Stimulated activated naive CD8-positive, alpha-beta T cell treated with anti-CD3 and anti-CD28 coated beads, Interleukin-15, amount 100 ng/mL, for 72 hours (primary cell): ENCODE results near the gene CRY2.
A peak's percentile ranks its signal among the peaks of the same experiment; 100 is the strongest.
"Not testable (repeated sequence)": the region's sequence is repeated elsewhere in the genome, so short reads cannot be mapped to it uniquely, and the experiment has no call there.

Source experiments
- ATAC-seq: fragments of 150-1000 bp; cut with Tn5 transposase; 2 replicates; pipeline ENCODE4 v1.10.0; 2021; ENCODE audit warnings: mild to moderate bottlenecking, moderate library complexity
- DNase-seq, 2 donors: peaks; one replicate each; pipeline ENCODE4 v3.0.0; 2021 to 2022
- H3K27ac Mint-ChIP-seq, 2 donors: one replicate each; pipeline ENCODE4 v1.8.0; 2022; ENCODE audit warnings: mild to moderate bottlenecking in 2 of 2, mixed read lengths in 2 of 2, moderate library complexity in 2 of 2
- H3K27me3 Mint-ChIP-seq: one replicate; pipeline ENCODE4 v1.8.0; 2022; ENCODE audit warnings: mixed read lengths
- H3K4me1 Mint-ChIP-seq: one replicate; pipeline ENCODE4 v1.8.0; 2022; ENCODE audit warnings: mild to moderate bottlenecking, mixed read lengths
- H3K4me3 Mint-ChIP-seq, 2 donors: one replicate each; pipeline ENCODE4 v1.8.0; 2022; ENCODE audit warnings: mild to moderate bottlenecking in 2 of 2, mixed read lengths in 2 of 2, moderate library complexity in 1 of 2
- H3K9me3 Mint-ChIP-seq, 2 donors: one replicate each; pipeline ENCODE4 v1.8.0; 2022; ENCODE audit warnings: mixed read lengths in 2 of 2

CRY2 gene

DNA sequence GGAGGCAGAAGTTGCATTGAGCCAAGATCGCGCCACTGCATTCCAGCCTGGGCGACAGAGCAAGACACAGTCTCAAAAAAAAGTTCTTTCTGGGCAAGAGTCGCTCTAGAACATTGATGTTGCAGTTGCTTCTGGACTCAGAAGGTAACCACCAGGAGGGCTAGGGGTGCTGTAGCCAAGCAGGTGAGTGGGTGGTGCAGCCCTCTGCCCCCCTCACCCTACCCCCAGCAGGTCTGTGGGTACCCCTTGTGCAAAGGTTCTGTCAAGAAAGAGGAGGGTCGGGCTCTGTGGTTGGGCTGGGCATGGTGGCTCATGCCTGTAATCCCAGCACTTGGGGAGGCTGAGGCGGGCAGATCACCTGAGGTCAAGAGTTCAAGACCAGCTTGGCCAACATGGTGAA, 38.8 kb upstream of the CRY2 start:
- not testable (repeated sequence) for ATAC-seq, DNase-seq, H3K4me3 Mint-ChIP-seq, H3K27me3 Mint-ChIP-seq, H3K9me3 Mint-ChIP-seq
- H3K27ac Mint-ChIP-seq, result peak overlapping the region in 1 of 2 donors; percentile 91
- peaks cover 57% of the 10 kb centered on the region for H3K4me1 Mint-ChIP-seq

GRCh38 chr11:45809456-45810395, 37.5 kb upstream of the CRY2 start:
- peaks cover 58% of the 10 kb centered on the region for H3K4me1 Mint-ChIP-seq
- ATAC-seq (no peak), DNase-seq (no peak)
- H3K27ac Mint-ChIP-seq, result peak overlapping the region; percentile 5 to 63
- no peaks in the 10 kb centered on the region for H3K9me3 Mint-ChIP-seq
- no peaks in the 10 kb centered on the region for H3K27me3 Mint-ChIP-seq
- H3K4me3 Mint-ChIP-seq, result no peak overlapping the region

DNA sequence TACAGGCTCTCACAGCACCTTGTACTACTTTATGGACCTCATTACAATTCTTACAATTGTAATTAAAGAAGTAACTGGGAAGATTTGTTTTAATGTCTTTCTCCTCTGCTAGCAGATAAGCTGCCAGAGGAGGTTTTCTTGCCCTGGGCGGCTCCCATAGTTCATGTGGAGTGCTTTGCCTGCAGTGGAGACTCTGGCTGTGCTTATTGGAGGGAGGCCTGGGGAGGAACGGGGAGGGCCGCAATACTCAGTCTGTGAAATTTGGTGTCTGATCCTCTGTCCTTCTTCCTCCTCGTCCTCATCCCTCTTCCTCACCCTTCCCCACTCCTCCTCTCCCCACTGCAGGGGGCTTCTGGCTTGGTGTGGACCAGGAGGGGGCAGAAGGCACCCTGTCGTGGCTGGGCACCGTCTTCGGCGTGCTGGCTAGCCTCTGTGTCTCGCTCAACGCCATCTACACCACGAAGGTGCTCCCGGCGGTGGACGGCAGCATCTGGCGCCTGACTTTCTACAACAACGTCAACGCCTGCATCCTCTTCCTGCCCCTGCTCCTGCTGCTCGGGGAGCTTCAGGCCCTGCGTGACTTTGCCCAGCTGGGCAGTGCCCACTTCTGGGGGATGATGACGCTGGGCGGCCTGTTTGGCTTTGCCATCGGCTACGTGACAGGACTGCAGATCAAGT, 36.7 kb upstream of the CRY2 start:
- ATAC-seq (no peak), DNase-seq (no peak)
- Mint-ChIP-seq H3K27me3 (no peaks in the 10 kb centered on the region), H3K4me3 (no peak overlapping the region), H3K9me3 (no peaks in the 10 kb centered on the region), H3K27ac (no peak overlapping the region), H3K4me1 (peaks cover 56% of the 10 kb centered on the region)

GRCh38 chr11:45811109-45811435, 36.2 kb upstream of the CRY2 start:
- H3K27ac Mint-ChIP-seq, result no peak overlapping the region
- peaks cover 51% of the 10 kb centered on the region for H3K4me1 Mint-ChIP-seq
- H3K9me3 Mint-ChIP-seq, result no peaks in the 10 kb centered on the region
- H3K27me3 Mint-ChIP-seq, result no peaks in the 10 kb centered on the region
- ATAC-seq (no peak), DNase-seq (no peak)
- H3K4me3 Mint-ChIP-seq, result no peak overlapping the region

GRCh38 chr11:45811571-45812290, 35.5 kb upstream of the CRY2 start:
- Mint-ChIP-seq H3K27me3 (no peaks in the 10 kb centered on the region), H3K9me3 (no peaks in the 10 kb centered on the region), H3K4me3 (no peak overlapping the region), H3K27ac (no peak overlapping the region), H3K4me1 (peaks cover 46% of the 10 kb centered on the region)
- no peak for DNase-seq
- peak; percentile 17 for ATAC-seq

DNA sequence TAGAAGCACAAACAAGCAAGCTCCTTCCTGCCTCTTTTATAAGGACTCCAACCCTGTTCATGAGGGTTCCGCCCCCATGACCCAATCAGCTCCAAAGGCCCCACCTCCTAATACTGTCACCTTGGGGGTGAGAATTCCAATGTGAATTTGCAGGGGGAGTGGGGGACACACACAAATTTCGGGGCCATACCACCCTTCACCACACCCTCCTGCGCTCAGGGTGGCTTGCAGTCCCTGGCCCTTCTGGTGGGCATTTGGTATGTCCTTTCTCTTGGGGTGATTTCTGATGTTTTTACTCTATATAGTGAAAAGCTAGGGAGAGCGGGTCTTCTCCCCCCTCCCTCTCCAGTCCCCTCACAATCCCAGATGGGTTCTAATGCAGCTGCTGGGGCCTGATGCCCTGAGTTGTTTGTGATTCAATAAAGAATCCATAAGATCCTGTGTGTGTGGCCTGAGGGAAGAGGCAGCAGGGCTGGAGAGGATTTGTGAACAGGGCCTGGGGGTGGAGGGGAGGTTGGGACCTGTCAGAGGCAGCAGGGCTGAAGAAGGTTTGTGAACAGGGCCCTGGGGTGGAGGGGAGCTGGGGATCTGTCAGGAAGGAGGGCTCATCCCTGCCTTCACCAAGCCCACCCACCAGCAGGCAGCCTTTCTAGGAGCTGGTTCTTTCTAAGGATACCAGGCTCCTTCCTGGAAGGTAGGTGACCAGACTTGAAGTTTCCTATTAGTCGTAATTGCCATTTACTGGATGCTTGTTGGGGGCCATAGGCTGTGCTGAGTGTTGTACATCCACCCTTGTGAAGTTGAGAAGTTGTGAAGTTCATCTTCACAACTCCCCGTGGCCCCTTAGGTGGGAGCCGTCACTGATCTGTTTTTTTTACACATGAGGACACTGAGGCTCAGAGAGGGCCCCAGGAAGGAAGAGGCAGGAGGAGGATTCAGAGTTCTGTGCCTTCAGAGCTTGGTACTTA, 34.4 kb upstream of the CRY2 start:
- no peak for ATAC-seq
- peak overlapping the region; percentile 53 to 91 for H3K27ac Mint-ChIP-seq
- H3K4me1 Mint-ChIP-seq, result peaks cover 37% of the 10 kb centered on the region
- no peaks in the 10 kb centered on the region for H3K9me3 Mint-ChIP-seq
- H3K4me3 Mint-ChIP-seq, result no peak overlapping the region
- no peaks in the 10 kb centered on the region for H3K27me3 Mint-ChIP-seq
- no peak for DNase-seq

DNA sequence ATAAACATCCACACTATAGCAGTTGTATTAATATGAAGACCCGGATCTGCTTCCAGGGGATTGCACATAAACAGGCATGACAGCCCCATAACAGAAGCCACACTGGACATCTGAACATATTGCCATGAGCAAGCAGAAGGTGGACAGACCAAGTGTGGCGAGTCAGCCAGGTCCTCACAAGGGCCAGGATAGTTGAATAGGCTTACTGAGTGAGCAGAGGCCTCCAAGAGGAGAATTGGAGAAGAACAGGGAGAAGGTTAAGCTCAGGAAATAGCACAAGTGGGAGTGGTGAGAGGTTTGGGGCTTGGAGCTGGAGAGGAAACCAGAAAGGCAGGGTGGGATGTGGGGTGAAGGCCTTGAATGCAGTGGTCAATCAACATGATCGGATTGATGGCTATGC, 31.5 kb upstream of the CRY2 start:
- no peaks in the 10 kb centered on the region for H3K9me3 Mint-ChIP-seq
- no peak for ATAC-seq
- H3K27me3 Mint-ChIP-seq, result no peaks in the 10 kb centered on the region
- H3K27ac Mint-ChIP-seq, result no peak overlapping the region
- H3K4me3 Mint-ChIP-seq, result no peak overlapping the region
- peaks cover 14% of the 10 kb centered on the region for H3K4me1 Mint-ChIP-seq
- no peak for DNase-seq

GRCh38 chr11:45816614-45817013, 30.7 kb upstream of the CRY2 start:
- H3K27ac Mint-ChIP-seq, result no peak overlapping the region
- DNase-seq (no peak), ATAC-seq (no peak)
- H3K4me1 Mint-ChIP-seq, result peaks cover 14% of the 10 kb centered on the region
- no peaks in the 10 kb centered on the region for H3K27me3 Mint-ChIP-seq
- H3K4me3 Mint-ChIP-seq, result no peak overlapping the region
- H3K9me3 Mint-ChIP-seq, result no peaks in the 10 kb centered on the region

GRCh38 chr11:45817191-45817590, 30.1 kb upstream of the CRY2 start:
- Mint-ChIP-seq H3K9me3 (no peaks in the 10 kb centered on the region), H3K4me3 (no peak overlapping the region), H3K27ac (no peak overlapping the region), H3K4me1 (peaks cover 14% of the 10 kb centered on the region), H3K27me3 (no peaks in the 10 kb centered on the region)
- ATAC-seq, result no peak
- no peak for DNase-seq

DNA sequence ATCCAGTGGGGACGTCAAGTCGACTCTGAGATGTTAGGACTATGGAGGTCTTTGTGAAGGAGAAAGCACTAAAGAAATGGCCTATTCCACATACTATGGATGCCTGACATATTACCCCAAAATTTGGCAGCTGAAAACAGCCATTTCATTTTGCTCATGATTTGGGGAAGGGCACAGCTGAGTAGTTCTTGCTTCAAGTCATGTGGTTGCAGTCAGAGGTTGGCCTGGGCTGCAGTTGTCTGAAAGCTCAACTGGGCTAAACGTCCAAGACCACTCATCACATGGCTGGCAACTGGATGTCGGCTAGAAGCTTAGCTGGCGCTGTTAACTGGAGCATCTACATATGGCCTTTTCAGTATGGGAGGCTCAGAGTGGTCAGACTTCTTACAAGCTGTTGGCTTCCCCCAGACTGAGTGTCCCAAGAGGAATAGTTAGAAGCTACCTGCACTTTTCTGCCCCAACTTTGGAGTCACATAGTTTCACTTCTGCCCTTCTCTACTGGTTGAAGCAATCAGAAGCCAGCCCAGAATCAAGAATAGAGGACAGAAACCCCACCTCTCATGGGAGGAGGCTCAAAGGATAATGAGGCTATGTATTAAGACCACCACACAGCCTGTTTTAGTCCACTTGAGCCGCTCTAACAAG, 28.2 kb upstream of the CRY2 start:
- peaks cover 4% of the 10 kb centered on the region for H3K4me1 Mint-ChIP-seq
- no peak for ATAC-seq
- no peaks in the 10 kb centered on the region for H3K9me3 Mint-ChIP-seq
- no peaks in the 10 kb centered on the region for H3K27me3 Mint-ChIP-seq
- no peak overlapping the region for H3K4me3 Mint-ChIP-seq
- no peak for DNase-seq
- no peak overlapping the region for H3K27ac Mint-ChIP-seq

DNA sequence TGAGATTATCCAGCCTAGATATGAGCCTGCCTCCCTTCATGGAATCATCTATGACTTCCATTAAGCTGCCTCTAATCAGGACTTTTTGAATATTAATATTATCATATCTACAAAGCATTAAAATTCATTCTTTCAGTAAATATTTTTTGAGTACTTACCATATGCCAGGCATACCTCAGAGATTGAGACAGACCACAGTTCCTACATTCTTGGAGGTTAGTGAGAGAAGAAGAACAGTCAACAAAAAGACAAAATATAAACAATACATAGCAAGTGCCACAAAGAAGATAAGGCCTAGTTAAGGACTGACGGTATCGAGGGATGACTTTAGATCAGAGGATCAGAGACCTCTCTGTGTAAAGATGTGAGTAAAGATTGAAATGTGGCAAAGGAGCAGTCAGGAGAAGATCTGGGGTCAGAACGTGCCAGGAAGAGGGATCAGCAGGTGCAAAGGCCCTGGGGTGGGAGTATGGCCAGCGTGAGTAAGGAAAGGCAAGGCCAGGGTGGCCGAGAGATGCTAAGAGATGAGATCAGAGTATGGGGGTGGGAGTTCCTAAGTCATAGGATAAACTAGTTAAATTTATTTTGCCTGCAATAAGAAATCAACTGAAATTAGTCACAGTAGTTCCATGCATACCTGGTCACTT, 26.9 kb upstream of the CRY2 start:
- ATAC-seq (no peak), DNase-seq (no peak)
- peaks cover 4% of the 10 kb centered on the region for H3K4me1 Mint-ChIP-seq
- H3K27me3 Mint-ChIP-seq, result no peaks in the 10 kb centered on the region
- H3K4me3 Mint-ChIP-seq, result no peak overlapping the region
- no peak overlapping the region for H3K27ac Mint-ChIP-seq
- no peaks in the 10 kb centered on the region for H3K9me3 Mint-ChIP-seq

DNA sequence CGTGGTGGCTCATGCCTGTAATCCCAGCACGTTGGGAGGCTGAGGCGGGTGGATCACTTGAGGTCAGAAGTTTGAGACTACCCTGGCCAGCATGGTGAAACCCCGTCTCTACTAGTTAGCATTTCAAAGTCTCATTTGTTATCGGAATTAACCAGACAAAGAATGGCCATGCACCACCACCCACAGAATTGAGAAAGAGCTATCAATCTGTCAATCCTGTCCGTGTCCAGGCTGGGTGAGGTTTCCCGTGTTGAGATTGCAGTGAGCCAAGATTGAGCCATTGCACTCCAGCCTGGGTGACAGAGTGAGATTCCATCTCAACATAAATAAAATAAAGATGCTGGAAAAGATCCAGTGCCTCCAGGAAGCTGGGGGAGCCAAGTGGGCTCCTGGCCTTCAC, 20.8 kb upstream of the CRY2 start:
- H3K4me3 Mint-ChIP-seq, DNase-seq, H3K27ac Mint-ChIP-seq, ATAC-seq, H3K9me3 Mint-ChIP-seq, H3K4me1 Mint-ChIP-seq: not testable (repeated sequence)
- H3K27me3 Mint-ChIP-seq, result peaks cover 24% of the 10 kb centered on the region

- Mint-ChIP-seq H3K9me3 (no peaks in the 10 kb centered on the region), H3K27me3 (peaks cover 24% of the 10 kb centered on the region), H3K4me1 (peaks cover 4% of the 10 kb centered on the region), H3K27ac (no peak overlapping the region), H3K4me3 (no peak overlapping the region)
- ATAC-seq, result no peak
- DNase-seq, result no peak
Measured at GRCh38 chr11:45827123-45827522, 20.2 kb upstream of the CRY2 start.

DNA sequence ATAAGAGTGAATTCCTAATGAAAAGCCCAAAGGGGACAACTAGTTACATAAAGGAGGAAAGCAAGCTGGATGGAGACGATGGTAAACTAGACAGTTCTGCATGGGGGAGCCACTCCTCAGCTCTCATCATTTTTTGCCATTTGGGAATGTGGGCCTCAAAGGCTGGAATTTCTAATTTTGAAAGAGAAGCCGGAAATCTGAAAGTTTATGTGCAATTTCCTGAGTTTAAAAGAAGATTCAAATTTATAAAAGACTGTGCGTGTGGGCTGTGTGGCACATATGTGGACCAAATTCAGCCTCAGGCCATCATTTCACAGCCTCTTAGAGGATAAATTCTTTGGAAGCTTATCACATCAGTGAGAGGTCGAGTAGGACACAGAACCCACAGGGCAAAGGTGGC, 18.3 kb upstream of the CRY2 start:
- no peak for ATAC-seq
- Mint-ChIP-seq H3K9me3 (no peaks in the 10 kb centered on the region), H3K4me3 (no peak overlapping the region), H3K27ac (no peak overlapping the region), H3K27me3 (peaks cover 24% of the 10 kb centered on the region), H3K4me1 (peaks cover 6% of the 10 kb centered on the region)
- DNase-seq, result no peak
